ENCODE data around the gene PHC1.
"Not testable (repeated sequence)": the region's sequence is repeated elsewhere in the genome, so short reads cannot be mapped to it uniquely, and the experiment has no call there.

DNA sequence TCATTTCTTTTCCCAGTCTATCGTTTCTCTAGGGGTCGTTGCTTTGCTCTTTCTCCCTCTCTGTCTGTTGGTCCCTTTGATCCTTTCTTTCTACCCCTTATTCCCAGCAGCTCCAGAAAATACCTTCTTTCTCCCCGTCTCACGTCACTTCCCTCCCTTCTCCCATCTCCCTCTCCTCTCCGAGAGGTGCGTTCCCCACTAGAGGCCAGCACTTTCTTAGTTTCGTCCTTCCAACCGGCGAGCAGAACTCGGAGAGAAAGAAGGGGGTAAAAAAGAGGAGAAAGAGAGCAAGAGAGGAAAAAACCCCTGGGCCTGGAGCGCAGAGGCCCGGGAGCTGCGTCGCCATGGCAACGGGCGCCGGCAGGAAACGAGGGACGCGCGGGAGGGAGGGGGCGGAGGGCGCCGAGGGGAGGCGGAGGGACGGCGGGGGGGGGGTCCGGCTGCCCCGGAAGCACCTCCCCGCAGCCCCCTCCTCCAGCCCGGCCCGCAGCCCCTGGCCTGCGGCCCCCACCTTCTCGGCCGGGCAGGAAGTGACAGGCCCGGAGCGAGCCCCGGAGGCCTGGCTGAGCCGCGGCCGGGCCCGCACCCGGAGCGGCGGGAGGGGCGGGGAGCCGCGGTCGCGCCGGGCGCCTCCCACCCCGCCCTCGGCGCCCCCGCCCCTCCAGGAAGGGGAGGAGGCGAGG is at the start of gene PHC1:
- not testable (repeated sequence) for TF ChIP-seq NFRKB (IDR thresholded peaks at IDR 0.05); FOXA1 (IDR thresholded peaks at IDR 0.05); TARDBP (IDR thresholded peaks at IDR 0.05); SP1 (IDR thresholded peaks at IDR 0.05); CTBP1 (IDR thresholded peaks at IDR 0.05; ENCODE audit: borderline replicate concordance); BHLHE40 (IDR thresholded peaks at IDR 0.05; ENCODE audit: borderline replicate concordance); SUZ12 (IDR thresholded peaks at IDR 0.05)
- peak; percentile 22; the same call in 1 of the 2 replicates for TF ChIP-seq FOXM1 (IDR thresholded peaks at IDR 0.05; ENCODE audit: borderline replicate concordance)
- TF ChIP-seq, protein P1, sequence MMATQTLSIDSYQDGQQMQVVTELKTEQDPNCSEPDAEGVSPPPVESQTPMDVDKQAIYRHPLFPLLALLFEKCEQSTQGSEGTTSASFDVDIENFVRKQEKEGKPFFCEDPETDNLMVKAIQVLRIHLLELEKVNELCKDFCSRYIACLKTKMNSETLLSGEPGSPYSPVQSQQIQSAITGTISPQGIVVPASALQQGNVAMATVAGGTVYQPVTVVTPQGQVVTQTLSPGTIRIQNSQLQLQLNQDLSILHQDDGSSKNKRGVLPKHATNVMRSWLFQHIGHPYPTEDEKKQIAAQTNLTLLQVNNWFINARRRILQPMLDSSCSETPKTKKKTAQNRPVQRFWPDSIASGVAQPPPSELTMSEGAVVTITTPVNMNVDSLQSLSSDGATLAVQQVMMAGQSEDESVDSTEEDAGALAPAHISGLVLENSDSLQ (IDR thresholded peaks at IDR 0.05): not testable (repeated sequence)

Measured in HEK293T (cell line).